Measurements from ENCODE around the gene ATAD2B.

GRCh38 chr2:23745726-23746105 is 181.2 kb downstream of the ATAD2B start:
- no peak for TF ChIP-seq CTCF (IDR thresholded peaks at IDR 0.05)
- TF ChIP-seq POLR2AphosphoS5 (IDR thresholded peaks at IDR 0.05) = peak in 2 of 3 donors; percentile 59 to 86
- TF ChIP-seq POLR2A (IDR thresholded peaks at IDR 0.05) = no peak
